Vagina (tissue), 2 donors: ENCODE data around the gene UBE2D1.

Source experiments
- CTCF ChIP-seq, 3 experiments: fragments of 450-650 bp in 2 of 3; fragments of 200-600 bp in 1 of 3; sonication (generic) in 1 of 3; IDR thresholded peaks; one replicate each; pipeline ENCODE4 v1.5.1; 2017 to 2019; ENCODE audit warnings: antibody characterized with exemption in 3 of 3, mild to moderate bottlenecking in 2 of 3, moderate library complexity in 2 of 3
- POLR2AphosphoS5 ChIP-seq, 2 donors: sonication (generic); formaldehyde crosslinking; IDR thresholded peaks; one replicate each; pipeline ENCODE4 v1.9.0; 2017; ENCODE audit warnings: antibody characterized with exemption in 2 of 2, mild to moderate bottlenecking in 2 of 2, low read depth in 1 of 2; ENCODE audit not compliant: insufficient read depth in 1 of 2

GRCh38 chr10:58397830-58398229 is 63.0 kb downstream of the UBE2D1 start:
- TF ChIP-seq POLR2AphosphoS5 (IDR thresholded peaks at IDR 0.05; ENCODE audit: insufficient read depth in 1 of 2, low read depth in 1 of 2) (no peak), CTCF (IDR thresholded peaks at IDR 0.05) (no peak)
